Vagina (tissue), 2 donors: ENCODE measurements around the gene PTPN6.

ENCODE experiments used
- POLR2A ChIP-seq, 2 donors: fragments of 450-650 bp; IDR thresholded peaks; one replicate each; pipeline ENCODE4 v1.6.1; 2017; ENCODE audit warnings: antibody characterized with exemption in 2 of 2, mild to moderate bottlenecking in 2 of 2, moderate library complexity in 2 of 2
- POLR2AphosphoS5 ChIP-seq, 2 donors: sonication (generic); formaldehyde crosslinking; IDR thresholded peaks; one replicate each; pipeline ENCODE4 v1.9.0; 2017; ENCODE audit warnings: antibody characterized with exemption in 2 of 2, mild to moderate bottlenecking in 2 of 2, low read depth in 1 of 2; ENCODE audit not compliant: insufficient read depth in 1 of 2
- TF ChIP-seq, protein P1 (sequence below), 3 experiments: fragments of 450-650 bp in 2 of 3; fragments of 200-600 bp in 1 of 3; sonication (generic) in 1 of 3; IDR thresholded peaks; one replicate each; pipeline ENCODE4 v1.5.1; 2017 to 2019; ENCODE audit warnings: antibody characterized with exemption in 3 of 3, mild to moderate bottlenecking in 2 of 3, moderate library complexity in 2 of 3

DNA sequence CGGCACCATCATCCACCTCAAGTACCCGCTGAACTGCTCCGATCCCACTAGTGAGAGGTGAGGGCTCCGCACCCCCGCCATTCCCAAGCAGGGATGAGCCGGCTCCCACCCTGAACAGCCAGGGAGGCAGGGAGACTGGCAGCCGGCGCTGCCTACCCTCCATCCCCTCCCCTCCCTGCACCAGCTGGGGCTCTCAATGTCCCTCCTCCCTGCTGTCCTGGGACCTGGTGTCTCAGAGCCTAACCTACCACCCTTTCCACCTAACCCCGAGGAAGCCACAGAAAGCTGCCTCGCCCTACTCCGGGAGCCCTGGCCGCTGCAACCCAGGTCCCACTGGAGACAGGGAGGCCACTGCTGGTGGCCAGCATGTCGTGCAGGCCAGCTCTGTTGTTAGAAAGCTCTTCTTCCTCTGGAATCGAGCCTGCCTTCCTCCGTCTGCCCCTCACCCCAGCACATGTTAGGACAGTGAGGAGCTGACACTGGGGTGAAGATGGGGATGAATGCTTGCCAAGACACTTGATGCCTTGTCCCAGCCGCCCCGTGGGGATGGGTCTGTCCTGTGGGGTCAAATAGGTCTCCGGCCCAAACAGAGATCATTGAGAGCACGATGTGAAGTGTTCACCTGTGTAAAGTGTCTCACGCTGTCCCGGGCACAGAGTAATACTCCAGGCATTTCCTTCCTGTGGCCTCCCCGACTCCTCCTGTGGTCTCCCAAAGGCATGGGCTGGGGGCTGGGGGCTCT, 1.1 kb downstream of the PTPN6 start:
- TF ChIP-seq, protein P1, sequence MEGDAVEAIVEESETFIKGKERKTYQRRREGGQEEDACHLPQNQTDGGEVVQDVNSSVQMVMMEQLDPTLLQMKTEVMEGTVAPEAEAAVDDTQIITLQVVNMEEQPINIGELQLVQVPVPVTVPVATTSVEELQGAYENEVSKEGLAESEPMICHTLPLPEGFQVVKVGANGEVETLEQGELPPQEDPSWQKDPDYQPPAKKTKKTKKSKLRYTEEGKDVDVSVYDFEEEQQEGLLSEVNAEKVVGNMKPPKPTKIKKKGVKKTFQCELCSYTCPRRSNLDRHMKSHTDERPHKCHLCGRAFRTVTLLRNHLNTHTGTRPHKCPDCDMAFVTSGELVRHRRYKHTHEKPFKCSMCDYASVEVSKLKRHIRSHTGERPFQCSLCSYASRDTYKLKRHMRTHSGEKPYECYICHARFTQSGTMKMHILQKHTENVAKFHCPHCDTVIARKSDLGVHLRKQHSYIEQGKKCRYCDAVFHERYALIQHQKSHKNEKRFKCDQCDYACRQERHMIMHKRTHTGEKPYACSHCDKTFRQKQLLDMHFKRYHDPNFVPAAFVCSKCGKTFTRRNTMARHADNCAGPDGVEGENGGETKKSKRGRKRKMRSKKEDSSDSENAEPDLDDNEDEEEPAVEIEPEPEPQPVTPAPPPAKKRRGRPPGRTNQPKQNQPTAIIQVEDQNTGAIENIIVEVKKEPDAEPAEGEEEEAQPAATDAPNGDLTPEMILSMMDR (IDR thresholded peaks at IDR 0.05): no peak
- TF ChIP-seq POLR2AphosphoS5 (IDR thresholded peaks at IDR 0.05; ENCODE audit: insufficient read depth in 1 of 2, low read depth in 1 of 2): no peak
- no peak for TF ChIP-seq POLR2A (IDR thresholded peaks at IDR 0.05)
